Inflammatory macrophage (primary cell): Measurements from ENCODE around the gene HNRNPA3.
"Not testable (repeated sequence)": the region's sequence is repeated elsewhere in the genome, so short reads cannot be mapped to it uniquely, and the experiment has no call there.

Experiments used
- DNase-seq, 2 donors: peaks; one replicate each; pipeline ENCODE4 v3.0.0-alpha.2; 2020 to 2022

HNRNPA3 gene

GRCh38 chr2:177256026-177256425 is 43.4 kb downstream of the HNRNPA3 start:
- no peak for DNase-seq

DNA sequence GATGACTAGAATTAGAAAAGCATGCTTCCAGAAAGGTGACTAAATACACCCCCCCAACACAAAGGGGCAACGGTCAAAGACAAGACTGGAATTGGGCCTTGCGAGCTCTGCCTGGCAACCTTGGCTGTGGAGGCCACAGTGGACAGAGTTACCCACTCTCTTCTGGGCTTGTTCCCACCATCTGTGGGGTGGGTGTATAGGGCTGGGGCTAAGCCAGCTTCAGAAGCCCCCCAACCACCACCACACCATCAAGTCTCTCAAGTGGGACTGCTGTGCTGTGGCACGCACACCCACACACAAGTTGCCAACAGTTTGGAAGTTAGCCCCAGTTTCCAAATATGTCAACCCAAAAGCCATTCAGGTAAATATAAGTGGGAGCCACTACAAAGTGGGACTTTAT is 44.1 kb downstream of the HNRNPA3 start:
- no peak for DNase-seq

DNA sequence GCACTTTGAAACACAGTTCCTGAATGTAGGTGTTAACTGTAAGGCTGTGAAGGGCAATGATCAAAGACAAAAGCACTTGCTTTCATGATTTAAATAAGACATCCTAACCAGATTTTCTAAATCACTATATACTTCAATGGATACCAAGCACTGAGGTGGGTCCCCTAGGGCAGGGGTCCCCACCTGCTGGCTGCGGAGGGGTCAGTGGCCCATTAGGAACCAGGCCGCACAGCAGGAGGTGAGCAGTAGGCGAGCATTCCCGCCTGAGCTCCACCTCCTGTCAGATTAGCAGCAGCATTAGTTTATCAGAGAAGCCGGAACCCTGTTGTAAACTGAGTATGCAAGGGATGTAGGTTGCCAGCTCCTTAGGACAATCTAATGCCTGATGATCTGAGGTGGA is 44.9 kb downstream of the HNRNPA3 start:
- DNase-seq = no peak

DNA sequence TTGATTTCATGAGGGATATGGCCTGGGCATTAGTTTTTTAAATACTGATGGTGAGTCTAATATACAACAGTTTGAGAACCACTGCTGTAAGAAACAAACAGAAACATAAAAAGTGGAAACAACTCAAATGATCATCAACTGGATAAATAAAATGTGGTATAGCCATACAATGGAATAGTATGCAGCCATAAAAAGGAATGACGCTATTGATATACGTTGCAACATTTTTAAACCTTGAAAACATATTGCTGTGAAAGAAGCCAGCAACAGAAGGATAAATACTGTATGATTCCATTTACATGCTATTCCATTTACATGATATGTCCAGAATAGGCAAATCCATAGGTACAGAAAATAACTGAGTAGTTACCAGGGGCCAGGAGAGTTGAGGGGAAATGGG is 45.5 kb downstream of the HNRNPA3 start:
- DNase-seq = no peak

DNA sequence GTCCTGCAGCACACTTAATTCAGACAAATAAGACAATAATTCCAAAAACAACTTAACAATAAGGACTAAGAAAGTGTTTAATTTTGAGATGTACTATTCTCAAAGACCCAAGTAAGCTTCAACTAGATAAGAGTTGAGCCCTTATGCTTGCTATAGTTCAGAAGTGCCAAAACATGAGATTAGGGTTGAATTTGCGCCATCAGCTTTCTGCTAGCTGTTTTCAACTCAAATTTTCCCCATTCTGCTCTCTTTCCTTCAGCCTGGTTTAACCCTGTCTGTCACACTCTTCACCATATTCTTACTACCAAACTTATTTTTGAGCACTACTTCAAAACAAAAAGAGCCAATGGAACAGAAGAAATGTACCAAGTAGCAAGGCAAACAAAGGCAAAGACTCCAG is 47.8 kb downstream of the HNRNPA3 start:
- DNase-seq = no peak

DNA sequence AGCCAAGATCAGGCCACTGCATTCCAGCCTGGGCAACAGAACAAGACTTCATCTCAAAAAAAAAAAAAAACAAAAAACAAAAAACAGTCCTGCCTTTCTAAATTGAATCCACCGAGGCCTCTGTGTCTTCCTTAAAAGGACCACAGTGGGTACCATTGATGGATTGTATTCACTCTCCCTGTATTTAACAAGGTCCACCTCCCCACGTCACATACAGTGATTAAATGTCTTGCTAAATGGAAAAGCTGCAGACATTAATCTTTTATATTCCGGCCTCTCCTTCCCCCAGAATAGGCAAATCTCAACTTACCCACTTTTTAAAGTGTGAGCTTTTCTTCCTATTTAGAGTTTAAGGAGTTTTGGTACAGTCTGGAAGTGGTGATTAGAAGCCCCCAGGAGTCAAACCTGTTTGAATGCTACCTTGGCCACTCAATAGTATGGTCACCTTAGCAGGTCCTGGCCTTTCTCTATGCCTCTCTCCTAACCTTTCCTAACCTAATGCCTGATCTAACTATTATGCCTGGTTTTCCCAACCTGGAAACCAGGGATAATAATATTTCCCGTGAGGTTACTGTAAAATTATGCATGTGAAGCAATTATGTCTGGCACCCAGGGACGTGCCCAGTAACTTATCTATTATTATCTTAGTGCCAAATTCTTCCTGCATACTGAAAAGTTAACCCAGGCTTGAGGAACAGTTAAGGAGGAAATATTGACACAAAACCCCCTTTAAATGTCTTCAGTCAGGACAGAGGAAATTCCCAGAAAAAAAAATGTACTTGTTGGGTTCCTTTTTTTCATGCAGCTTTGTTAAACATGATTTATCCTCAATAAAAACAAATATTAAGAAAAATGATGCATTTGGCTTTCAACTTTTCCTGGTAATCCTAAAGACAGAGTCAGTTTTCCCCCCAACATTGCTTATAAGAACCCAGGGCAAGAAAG is 48.8 kb downstream of the HNRNPA3 start:
- no peak for DNase-seq

DNA sequence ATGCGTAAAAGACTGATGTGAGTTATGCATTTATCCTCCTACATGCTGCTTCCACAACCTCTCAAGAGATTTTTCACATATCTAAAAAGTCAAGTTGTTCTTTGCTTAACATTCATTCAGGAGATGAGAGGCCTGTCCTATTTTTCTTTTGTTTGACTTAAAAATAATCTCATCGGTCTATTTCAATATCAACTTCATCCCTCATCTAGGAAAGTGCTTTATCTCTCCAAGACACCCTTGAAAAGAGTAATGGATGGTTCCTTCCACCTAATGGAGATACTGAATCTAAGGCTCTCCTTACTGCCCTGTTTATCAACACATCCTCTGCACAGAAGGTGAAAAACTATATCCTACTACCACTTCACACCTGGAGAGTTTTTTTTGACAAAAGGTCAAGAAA is 49.5 kb downstream of the HNRNPA3 start:
- DNase-seq = no peak

- DNase-seq = no peak
These were observed 50.4 kb downstream of the HNRNPA3 start for GRCh38 chr2:177262958-177263450.

DNA sequence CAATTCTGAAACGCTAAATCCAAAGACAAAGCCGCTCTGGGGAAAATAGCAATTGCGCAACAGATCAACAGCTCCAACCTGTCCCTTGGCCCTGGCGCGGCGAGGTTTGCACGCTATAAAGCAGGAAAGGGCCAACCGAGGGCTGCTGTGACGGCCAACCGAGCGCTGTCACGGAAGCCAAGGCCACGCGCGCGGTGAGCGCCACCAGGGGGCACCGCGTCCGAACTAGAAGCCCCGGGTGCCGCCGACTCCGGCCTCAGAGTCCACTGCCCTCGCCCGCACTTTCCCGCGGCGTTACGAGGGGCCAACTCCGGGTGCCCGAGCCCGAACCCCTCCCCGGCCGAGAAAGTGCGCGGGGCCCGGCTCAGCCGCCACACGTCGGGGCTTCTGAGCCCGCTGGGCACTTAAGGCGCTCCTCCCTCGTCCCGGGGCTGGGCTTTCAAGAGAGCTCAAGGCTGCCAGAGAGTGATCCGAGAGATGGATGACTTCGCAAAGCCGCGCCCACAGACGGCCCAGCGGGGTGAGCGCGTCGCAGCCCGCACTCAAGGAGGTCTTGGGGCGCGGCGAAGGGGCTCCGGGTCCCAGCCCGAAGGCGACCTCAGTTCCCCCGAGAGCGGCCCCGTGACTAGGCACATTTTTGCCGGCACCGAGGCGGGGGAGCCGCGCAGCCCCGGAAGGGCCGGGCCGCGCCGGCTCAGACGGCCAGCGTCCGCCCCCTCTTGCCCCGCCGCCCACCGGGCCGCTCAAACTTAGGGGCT is 51.0 kb downstream of the HNRNPA3 start:
- DNase-seq = peak; percentile 98

DNA sequence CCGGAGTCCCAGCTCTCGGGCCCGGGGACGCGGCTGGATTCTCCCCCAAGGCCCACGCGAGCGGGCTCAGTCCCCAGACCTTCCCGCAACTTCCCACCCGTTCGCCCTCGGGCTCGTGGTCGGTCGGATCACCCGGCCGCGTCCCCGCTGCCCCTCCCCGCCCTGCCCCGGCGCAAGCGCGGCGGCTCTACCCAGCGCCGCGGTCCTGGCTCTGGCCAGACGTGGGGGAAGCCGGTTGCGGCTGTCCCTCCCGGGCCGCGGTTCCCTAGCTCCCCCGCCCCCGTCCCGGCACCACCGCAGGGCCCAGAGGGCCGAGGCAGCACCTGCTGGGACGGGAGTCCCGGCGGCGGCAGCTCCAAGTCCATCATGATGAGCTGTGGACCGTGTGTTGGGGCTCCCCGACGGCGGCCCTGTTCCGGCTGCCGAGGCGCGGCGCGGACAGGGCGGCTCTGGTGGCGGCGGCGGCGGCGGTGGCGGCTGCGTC is 51.7 kb downstream of the HNRNPA3 start:
- DNase-seq = no peak

GRCh38 chr2:177264693-177265587 is 52.3 kb downstream of the HNRNPA3 start, which contains the start of gene NFE2L2:
TSS of gene NFE2L2 (minus strand) at chr2:177264727. CDS start at chr2:177264576, 151 bp downstream.
- DNase-seq = peak; percentile 96 to 97

DNA sequence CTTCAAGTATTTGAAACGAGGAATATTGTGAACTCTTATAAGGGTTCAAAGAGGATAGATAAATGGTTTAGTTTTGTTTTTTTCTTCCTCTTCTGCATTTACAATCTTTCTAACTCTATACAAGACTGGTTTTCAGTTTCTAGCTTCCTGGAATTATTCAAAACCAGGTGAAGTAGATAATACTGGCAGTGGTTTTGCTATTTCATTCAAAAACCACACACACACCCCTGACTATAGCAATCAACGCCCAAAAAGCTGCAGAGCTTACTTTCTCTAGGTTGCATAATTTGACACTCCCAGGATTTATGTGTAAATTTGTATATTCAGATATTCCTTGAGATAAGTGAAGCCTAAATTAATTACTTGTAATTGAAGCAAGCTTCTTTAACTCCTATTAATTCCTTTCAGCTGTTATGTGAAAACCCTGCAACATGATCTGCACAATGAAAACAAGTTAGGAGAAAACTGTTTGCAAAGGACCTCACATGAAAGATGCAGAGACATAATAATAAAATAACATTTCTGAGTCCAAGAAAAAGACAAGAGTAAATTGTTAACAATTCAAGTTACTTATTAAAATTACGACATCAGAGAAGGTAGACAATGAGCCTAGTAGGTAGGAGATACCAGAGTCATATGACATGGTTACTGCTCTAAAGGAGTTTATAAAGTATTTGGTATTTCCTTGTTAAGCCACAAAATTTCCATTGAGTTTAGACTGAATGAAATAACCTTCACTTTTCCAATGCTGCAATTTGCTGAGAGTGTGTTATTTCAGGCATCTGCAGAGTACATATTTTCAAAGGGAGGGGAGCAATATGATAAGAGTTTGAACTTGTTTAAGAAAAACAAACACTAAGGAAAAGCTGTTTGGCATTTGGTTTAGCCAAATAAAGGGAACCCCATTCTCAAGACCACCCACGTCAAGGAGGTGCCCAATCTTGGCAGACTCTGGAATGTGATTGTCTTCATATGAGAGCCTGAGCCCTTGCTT is 53.5 kb downstream of the HNRNPA3 start:
- DNase-seq = peak; percentile 44 to 48

DNA sequence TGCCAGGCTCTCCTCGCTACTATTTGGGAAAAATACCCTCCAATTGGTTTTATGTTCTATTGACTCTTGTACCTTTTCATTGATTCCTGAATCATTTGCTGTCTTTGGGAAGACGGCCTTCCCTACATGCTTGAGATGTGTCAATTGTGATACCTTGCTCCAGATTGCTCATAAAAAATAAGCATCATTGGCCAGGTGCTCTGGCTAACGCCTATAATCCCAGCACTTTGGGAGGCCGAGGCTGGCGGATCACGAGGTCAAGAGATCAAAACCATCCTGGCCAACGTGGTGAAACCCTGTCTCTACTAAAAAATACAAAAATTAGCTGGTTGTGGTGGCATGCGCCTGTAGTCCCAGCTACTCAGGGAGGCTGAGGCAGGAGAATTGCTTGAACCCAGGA is 54.4 kb downstream of the HNRNPA3 start:
- DNase-seq = not testable (repeated sequence)

DNA sequence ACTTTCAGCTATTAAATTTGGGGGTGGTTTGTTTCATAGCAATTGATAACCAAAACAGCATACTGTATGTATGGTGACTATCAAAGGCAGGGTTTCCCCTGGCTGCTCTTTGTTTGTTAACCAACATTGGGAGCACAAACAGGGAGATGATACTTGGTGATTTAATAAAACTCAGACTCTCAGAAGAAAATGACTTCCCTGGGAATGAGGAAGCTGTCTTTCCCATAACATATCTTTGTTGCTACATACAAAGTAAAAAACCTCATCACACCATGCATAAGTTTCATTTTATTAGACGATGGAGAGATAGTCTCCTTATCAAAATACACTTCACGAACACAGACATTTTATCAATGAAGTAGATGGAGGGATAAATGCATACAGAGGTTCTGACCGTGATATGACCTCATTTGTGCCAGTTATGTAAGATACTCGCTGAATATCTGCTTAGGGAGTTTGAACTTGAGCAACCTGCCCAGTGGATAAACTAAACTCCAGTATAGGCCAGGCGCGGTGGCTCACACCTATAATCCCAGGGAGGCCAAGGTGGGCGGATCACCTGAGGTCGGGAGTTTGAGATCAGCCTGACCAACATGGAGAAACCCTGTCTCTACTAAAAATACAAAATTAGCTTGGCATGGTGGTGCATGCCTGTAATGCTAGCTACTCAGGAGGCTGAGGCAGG is 55.7 kb downstream of the HNRNPA3 start:
- peak in 1 of 2 donors; percentile 43 for DNase-seq

GRCh38 chr2:177268901-177269300 is 56.3 kb downstream of the HNRNPA3 start:
- DNase-seq = no peak

GRCh38 chr2:177270531-177270930 is 57.9 kb downstream of the HNRNPA3 start:
- no peak for DNase-seq

DNA sequence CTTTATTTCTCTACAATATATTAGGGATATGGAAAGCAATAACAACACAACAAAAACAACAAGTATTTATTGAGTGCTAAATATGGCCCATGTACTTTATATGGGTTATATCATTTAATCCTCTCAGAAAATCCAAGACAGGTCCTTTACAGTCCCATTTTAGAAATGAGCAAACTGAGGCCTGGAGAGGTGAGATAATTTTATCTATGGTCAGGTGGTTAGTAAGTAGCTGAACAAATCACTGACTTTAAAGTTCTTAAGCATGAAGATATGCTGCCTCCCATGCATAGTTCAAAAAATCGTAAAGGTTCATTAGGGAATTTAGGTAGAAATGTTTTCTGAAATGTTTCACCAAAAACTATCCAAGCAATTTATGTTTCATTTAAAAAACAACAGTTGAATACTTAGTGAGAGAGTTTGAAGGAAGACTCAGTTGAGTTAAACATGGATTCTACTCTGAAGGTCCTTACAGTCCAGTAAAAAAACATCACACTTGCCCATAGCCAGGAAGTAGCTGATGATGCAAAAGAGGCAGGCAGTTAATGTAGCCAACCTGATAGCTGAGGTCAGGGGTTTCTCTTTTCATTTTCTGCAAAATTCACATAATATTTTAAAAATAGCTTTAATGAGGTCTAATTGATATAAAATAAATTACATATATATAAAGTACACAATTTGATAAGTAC is 59.5 kb downstream of the HNRNPA3 start:
- no peak for DNase-seq

DNA sequence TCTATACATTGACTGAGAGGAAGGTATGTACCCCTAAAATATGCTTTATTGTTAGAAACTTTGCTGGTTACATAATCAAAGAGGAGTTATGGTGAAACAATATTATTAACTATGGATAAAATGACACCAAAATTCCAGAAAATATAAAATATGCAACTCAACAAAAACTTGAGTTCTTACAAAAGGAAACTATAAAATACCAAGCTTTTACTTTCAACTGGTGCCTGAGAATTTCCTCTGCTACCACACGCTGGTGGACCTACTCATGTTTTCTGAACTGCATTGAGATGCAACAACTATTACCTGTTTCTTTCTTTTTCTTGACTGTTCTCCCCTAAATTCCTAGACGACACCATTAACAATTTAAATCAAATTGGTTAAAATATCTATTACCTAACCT is 60.2 kb downstream of the HNRNPA3 start:
- no peak for DNase-seq

GRCh38 chr2:177273408-177273807 is 60.8 kb downstream of the HNRNPA3 start:
- DNase-seq = no peak
